Gastroesophageal sphincter (tissue), 3 donors: ENCODE results near the gene SSTR4.

Experiments used
- POLR2A ChIP-seq, 2 donors: fragments of 450-650 bp; IDR thresholded peaks; one replicate each; pipeline ENCODE4 v1.6.1; 2017; ENCODE audit warnings: antibody characterized with exemption in 2 of 2, mild to moderate bottlenecking in 2 of 2, moderate library complexity in 1 of 2
- POLR2AphosphoS5 ChIP-seq: sonication (generic); formaldehyde crosslinking; IDR thresholded peaks from one replicate; pipeline ENCODE4 v1.6.1; 2017; ENCODE audit warnings: antibody characterized with exemption
- TF ChIP-seq, protein P1 (sequence below), 4 experiments: fragments of 200-600 bp in 2 of 4; fragments of 450-650 bp in 2 of 4; sonication (generic) in 1 of 4; IDR thresholded peaks; one replicate each; pipeline ENCODE4 v1.5.1; 2017 to 2019; ENCODE audit warnings: antibody characterized with exemption in 4 of 4, mild to moderate bottlenecking in 2 of 4, moderate library complexity in 2 of 4

- TF ChIP-seq, protein P1, sequence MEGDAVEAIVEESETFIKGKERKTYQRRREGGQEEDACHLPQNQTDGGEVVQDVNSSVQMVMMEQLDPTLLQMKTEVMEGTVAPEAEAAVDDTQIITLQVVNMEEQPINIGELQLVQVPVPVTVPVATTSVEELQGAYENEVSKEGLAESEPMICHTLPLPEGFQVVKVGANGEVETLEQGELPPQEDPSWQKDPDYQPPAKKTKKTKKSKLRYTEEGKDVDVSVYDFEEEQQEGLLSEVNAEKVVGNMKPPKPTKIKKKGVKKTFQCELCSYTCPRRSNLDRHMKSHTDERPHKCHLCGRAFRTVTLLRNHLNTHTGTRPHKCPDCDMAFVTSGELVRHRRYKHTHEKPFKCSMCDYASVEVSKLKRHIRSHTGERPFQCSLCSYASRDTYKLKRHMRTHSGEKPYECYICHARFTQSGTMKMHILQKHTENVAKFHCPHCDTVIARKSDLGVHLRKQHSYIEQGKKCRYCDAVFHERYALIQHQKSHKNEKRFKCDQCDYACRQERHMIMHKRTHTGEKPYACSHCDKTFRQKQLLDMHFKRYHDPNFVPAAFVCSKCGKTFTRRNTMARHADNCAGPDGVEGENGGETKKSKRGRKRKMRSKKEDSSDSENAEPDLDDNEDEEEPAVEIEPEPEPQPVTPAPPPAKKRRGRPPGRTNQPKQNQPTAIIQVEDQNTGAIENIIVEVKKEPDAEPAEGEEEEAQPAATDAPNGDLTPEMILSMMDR (IDR thresholded peaks at IDR 0.05): no peak
- TF ChIP-seq POLR2AphosphoS5 (no peak), POLR2A (IDR thresholded peaks at IDR 0.05) (no peak)
Observed at GRCh38 chr20:23032056-23032749, 2.9 kb upstream of the SSTR4 start.
